Measurements from ENCODE around the gene ABCA1.

DNA sequence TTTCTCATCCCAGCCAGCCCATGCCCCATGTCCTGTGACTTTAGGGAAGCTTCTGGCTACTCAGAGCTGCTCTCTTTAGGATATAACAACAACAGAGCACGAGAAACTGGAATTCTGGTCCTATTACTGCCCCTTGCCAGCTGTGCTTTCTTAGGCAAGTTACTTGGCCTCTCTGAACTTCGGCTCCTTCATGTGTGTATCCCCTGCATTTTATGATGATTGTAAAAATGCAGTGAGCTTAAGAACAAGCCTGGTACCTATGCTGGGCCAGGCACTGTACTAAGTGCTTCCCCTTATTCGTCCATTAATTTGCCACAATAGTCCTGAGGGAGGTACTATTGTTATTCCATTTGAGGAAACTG is 54.5 kb downstream of the ABCA1 start:
- TF ChIP-seq USF2 (IDR thresholded peaks at IDR 0.05; ENCODE audit: low read depth, low read length) (no peak), POLR2A (IDR thresholded peaks at IDR 0.05; ENCODE audit: low read depth, low read length) (no peak), CTCF (conservative IDR thresholded peaks at IDR 0.05; ENCODE audit: low read depth, low read length) (no peak)
